Activated naive CD8-positive, alpha-beta T cell treated with anti-CD3 and anti-CD28 coated beads, Interleukin-2, amount 50 U/mL, for 24 hours (primary cell): ENCODE data around the gene SMAD4.

Experiments
- ATAC-seq: fragments of 150-1000 bp; cut with Tn5 transposase; one replicate; pipeline ENCODE4 v1.10.0; 2021
- DNase-seq: peaks from one replicate; pipeline ENCODE4 v3.0.0; 2021
- H3K27ac Mint-ChIP-seq: one replicate; pipeline ENCODE4 v1.8.0; 2021; ENCODE audit warnings: mild to moderate bottlenecking, mixed read lengths
- H3K27me3 Mint-ChIP-seq: one replicate; pipeline ENCODE4 v1.8.0; 2021; ENCODE audit warnings: mixed read lengths
- H3K36me3 Mint-ChIP-seq: one replicate; pipeline ENCODE4 v1.8.0; 2021; ENCODE audit warnings: low read depth, mixed read lengths
- H3K4me1 Mint-ChIP-seq: one replicate; pipeline ENCODE4 v1.8.0; 2021; ENCODE audit warnings: mixed read lengths
- H3K4me3 Mint-ChIP-seq: one replicate; pipeline ENCODE4 v1.8.0; 2021; ENCODE audit warnings: mild to moderate bottlenecking, moderate library complexity, mixed read lengths
- H3K9me3 Mint-ChIP-seq: one replicate; pipeline ENCODE4 v1.8.0; 2021; ENCODE audit warnings: mixed read lengths

SMAD4 gene

DNA sequence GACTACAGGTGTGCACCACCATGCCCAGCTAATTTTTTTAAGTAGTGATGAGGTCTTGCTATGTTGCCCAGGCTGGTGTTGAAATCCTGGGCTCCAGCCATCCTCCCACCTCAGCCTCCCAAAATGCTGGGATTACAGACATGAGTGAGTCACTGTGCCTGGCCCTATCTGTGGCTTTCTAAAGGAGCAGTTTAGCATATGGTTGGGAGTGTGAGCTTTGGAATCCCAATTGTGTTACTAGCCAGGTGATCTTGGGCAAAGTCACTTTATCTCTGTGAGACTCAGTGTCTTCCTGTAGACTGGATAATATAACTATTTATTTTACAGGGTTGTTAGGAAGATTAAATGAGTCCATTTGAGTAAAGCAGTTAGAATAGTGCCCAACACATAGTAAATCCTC lies 19.8 kb upstream of the SMAD4 start:
- Mint-ChIP-seq H3K36me3 (peaks cover 2% of the 10 kb centered on the region), H3K9me3 (no peaks in the 10 kb centered on the region), H3K4me1 (no peaks in the 10 kb centered on the region), H3K27me3 (no peaks in the 10 kb centered on the region), H3K27ac (no peak overlapping the region), H3K4me3 (no peak overlapping the region)
- DNase-seq (no peak), ATAC-seq (no peak)

DNA sequence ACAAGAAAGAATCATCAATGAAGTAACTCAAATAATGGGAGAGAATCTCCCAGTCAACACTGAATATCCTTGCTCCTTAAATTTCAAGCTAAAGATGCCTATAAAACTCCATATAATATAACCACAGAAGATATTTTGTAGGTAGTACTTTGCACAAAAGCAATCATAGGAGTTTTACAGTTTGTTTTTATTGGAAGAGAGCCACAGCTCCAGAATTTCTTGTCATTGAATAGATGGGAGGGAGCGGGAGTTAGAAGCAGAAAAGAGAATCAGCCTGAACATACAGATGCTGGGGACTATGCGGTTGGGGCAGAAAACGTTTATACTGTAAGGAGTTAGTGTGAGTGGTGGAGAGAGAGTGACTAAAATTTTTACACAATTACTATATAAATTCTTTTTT lies 18.3 kb upstream of the SMAD4 start:
- Mint-ChIP-seq H3K9me3 (no peaks in the 10 kb centered on the region), H3K36me3 (peaks cover 2% of the 10 kb centered on the region), H3K4me3 (no peak overlapping the region), H3K4me1 (no peaks in the 10 kb centered on the region), H3K27me3 (no peaks in the 10 kb centered on the region), H3K27ac (no peak overlapping the region)
- no peak for DNase-seq
- ATAC-seq, result no peak

DNA sequence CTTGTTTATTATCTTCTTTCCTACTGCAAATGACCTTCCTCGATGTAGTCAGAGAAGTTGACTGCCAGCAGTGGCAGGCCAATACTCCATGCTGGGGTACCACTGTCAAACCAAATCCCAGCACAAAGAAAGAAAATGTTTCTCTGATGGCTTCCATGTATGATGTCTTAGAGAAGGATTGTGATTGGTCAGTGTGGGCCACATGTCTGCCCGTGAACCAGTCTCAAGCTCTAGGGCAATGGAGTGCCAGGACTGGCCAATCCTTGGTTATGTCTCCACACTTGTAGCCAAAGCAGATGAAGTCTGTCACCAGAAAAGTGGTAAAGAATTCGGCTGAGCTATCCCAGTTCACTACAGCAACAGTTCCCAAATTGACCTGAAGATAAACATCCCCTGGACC lies 17.6 kb upstream of the SMAD4 start:
- no peaks in the 10 kb centered on the region for H3K4me1 Mint-ChIP-seq

DNA sequence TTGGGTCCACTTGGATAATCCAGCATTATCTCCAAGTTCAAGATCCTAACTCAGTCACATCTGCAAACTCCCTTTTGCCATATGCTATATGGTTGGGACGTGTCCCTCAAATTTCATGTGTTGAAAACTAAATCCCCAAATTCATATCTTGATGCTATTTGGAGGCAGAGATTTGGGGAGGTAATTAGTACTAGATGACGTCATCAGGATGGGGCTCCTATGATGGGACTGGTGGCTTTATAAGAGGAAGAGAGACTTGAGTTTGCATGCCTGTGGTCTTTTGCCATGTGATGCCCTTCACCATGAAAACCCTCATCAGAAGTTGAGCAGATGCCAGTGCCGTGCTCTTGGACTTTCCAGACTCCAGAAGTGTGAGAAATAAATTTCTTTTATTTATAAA lies 16.8 kb upstream of the SMAD4 start:
- H3K36me3 Mint-ChIP-seq, result peaks cover 2% of the 10 kb centered on the region
- DNase-seq, result no peak
- H3K4me3 Mint-ChIP-seq, result no peak overlapping the region
- H3K27ac Mint-ChIP-seq, result no peak overlapping the region
- no peaks in the 10 kb centered on the region for H3K9me3 Mint-ChIP-seq
- H3K27me3 Mint-ChIP-seq, result no peaks in the 10 kb centered on the region
- H3K4me1 Mint-ChIP-seq, result no peaks in the 10 kb centered on the region
- ATAC-seq, result no peak

More for the DNA sequence above, 17.6 kb upstream of the SMAD4 start:
- DNase-seq, result no peak
- no peak overlapping the region for H3K27ac Mint-ChIP-seq
- H3K9me3 Mint-ChIP-seq, result no peaks in the 10 kb centered on the region
- no peaks in the 10 kb centered on the region for H3K27me3 Mint-ChIP-seq
- H3K4me3 Mint-ChIP-seq, result no peak overlapping the region
- no peak for ATAC-seq
- H3K36me3 Mint-ChIP-seq, result peaks cover 2% of the 10 kb centered on the region

DNA sequence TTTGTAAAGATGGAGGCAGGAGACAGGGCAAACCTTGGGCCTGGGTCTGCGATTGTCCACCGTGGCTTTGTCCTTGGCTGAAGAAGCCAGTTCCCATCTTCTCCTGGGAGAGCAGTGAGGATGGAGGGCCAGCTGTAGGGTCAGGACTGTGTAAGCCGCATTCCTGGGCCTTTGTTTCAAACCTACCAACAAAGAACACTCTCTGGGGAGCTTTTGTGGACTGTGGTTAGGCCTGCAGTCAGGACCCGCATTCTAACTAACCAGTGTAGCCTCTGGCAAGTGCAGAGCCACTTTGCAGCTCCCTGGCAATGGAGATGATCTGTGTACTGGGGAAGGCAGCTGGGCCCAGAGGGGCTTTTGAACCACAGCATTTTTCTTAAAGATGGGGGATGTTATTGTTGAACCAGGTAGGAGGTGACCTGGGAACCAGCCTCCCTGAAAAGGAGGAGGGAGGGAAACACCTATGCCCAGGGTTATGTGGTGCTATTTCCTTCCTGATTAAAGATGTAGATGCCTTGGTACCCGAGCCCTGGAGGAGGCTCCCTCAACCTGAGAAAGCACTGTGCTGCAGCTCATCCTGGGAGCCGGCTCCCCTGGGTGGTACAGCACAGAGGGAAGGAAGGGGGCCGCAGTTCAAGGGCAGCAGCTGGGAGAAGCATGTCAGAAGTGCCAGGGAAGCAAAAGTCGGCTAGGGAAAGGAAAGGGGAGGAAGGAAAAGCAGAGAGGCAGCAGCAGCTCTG lies 12.7 kb upstream of the SMAD4 start:
- no peaks in the 10 kb centered on the region for H3K27me3 Mint-ChIP-seq
- peaks cover 4% of the 10 kb centered on the region for H3K36me3 Mint-ChIP-seq
- no peak overlapping the region for H3K4me3 Mint-ChIP-seq
- no peak overlapping the region for H3K27ac Mint-ChIP-seq
- DNase-seq (no peak), ATAC-seq (no peak)
- no peaks in the 10 kb centered on the region for H3K4me1 Mint-ChIP-seq
- no peaks in the 10 kb centered on the region for H3K9me3 Mint-ChIP-seq

DNA sequence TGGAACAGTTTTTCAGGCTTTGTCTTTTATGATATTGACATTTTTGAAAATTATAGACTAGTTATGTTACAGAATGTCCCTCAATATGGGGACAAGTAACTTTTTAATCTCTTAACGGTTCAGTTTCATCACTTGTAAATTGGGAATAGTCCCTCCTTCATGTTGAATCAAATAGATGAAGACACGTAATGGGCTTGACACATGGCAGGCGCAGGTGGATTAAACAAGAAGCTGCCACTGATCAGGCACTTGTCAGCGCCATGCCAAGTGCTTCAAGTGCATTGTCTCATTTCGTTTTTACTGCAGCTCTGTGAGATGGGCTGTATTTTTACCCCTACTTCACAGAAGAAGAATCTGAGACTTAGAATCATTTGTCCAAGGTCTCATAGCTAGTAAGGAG lies 9.5 kb upstream of the SMAD4 start:
- no peak overlapping the region for H3K4me3 Mint-ChIP-seq
- peaks cover 7% of the 10 kb centered on the region for H3K36me3 Mint-ChIP-seq
- no peaks in the 10 kb centered on the region for H3K4me1 Mint-ChIP-seq
- no peaks in the 10 kb centered on the region for H3K27me3 Mint-ChIP-seq
- no peak for DNase-seq
- H3K27ac Mint-ChIP-seq, result no peak overlapping the region
- ATAC-seq, result no peak
- H3K9me3 Mint-ChIP-seq, result peaks cover 5% of the 10 kb centered on the region

DNA sequence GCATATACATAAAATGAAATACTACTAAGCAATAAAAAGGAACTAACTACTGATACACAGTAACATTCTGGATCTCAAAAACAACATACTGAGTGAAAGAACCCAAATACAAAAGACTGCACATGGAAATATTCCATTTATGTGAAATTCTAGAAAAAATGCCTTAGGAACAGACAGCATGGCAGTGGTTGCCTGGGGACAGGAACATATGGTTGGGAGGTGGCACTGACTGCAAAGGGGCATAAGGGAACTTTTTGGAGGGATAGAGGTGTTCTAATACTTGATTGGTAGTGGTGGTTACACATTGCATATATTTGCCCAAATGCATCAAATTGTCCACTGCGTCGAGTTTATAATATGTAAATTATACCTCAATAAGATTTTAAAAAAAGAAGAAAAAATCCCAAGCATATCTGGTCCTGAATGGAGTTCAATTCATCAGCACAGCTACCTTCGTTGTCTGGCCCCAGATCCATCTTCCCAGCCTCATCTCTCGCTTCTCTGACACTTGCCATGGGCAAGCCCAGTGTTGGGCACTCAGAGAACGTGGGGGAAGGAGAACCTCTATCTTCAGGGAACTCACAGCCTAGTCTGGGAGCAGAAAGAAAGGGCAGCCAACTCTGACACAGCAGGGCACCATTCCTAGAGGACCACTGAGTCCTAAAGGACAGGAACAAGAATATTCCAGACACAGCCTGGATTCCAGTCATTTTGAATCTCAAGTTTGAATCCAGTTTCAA lies 8.6 kb upstream of the SMAD4 start:
- Mint-ChIP-seq H3K9me3 (peaks cover 5% of the 10 kb centered on the region), H3K4me1 (no peaks in the 10 kb centered on the region), H3K27ac (no peak overlapping the region), H3K27me3 (no peaks in the 10 kb centered on the region), H3K36me3 (peaks cover 7% of the 10 kb centered on the region), H3K4me3 (no peak overlapping the region)
- DNase-seq, result no peak
- no peak for ATAC-seq

DNA sequence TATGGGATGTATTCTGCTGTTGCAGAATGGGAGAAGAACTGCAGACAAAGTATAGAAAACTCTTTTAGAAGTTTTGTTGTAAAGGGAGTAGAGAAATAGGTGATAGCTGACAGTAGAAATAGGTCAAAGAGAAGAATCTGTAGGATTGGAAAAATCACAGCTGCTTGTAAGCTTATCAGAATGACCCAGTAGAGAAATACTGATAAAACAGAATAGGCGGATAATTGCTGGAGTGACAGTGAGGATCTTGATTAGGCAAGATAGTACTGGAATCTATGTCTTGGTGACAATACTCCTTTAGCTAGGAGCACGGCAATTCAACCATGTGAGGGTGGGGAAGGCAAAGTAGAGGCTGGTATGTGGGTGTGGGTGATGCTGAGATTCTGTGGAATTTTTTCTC lies 4.5 kb upstream of the SMAD4 start:
- H3K27me3 Mint-ChIP-seq, result no peaks in the 10 kb centered on the region
- no peak for ATAC-seq
- H3K4me1 Mint-ChIP-seq, result peaks cover 29% of the 10 kb centered on the region
- H3K9me3 Mint-ChIP-seq, result peaks cover 5% of the 10 kb centered on the region
- peaks cover 5% of the 10 kb centered on the region for H3K36me3 Mint-ChIP-seq
- no peak for DNase-seq
- no peak overlapping the region for H3K4me3 Mint-ChIP-seq
- H3K27ac Mint-ChIP-seq, result no peak overlapping the region

DNA sequence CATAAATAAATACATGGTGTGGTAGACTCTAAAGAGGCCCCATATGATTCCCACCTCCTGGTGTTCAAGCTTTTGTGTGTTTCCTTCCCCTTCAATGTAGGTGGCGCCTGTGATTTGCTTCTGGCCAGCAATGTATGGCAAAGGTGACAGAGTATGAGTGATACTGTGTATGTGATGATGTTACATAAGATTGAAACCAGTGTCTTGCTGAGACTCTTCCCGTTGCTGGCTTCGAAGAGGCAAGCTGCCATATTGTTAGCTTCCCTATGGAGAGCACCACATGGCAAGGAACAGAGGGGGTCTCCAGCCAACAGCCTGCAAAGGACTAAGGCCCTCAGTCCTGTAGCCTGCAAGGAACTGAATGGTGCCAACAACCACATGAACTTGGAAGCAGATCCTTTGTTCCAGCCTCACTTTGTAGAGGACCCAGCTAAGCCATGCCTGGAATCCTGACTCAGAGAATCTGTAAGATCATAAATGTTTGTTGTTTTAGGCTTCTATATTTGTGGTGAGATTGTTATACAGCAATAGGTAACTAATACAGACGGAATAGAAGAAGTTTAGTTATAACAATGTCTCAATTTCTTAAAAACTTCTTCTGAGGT lies 1.7 kb upstream of the SMAD4 start:
- peaks cover 8% of the 10 kb centered on the region for H3K36me3 Mint-ChIP-seq
- H3K4me3 Mint-ChIP-seq, result peak overlapping the region; percentile 91
- H3K9me3 Mint-ChIP-seq, result peaks cover 5% of the 10 kb centered on the region
- H3K4me1 Mint-ChIP-seq, result peaks cover 51% of the 10 kb centered on the region
- H3K27ac Mint-ChIP-seq, result no peak overlapping the region
- ATAC-seq, result no peak
- no peaks in the 10 kb centered on the region for H3K27me3 Mint-ChIP-seq
- DNase-seq, result no peak

DNA sequence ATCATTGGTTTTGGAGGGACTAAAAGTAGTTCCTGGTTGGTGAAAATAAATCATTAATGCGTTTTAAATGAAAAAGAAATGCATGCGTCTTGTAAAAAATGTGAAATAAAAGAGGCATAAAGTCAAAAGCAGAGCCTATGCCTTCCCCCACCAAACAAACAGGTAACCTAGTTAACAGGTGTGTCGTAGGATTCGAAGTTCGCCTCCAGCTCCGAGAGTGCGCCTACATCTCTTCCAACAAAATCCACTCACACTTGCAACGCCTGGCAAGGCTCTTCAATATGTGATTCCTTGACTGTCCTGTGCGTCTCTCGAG lies 677 bp upstream of the SMAD4 start:
- peak overlapping the region; percentile 95 for H3K27ac Mint-ChIP-seq
- ATAC-seq, result no peak
- H3K9me3 Mint-ChIP-seq, result no peaks in the 10 kb centered on the region
- no peaks in the 10 kb centered on the region for H3K27me3 Mint-ChIP-seq
- DNase-seq, result no peak
- H3K4me1 Mint-ChIP-seq, result peaks cover 56% of the 10 kb centered on the region
- H3K4me3 Mint-ChIP-seq, result peak overlapping the region; percentile 91
- peaks cover 8% of the 10 kb centered on the region for H3K36me3 Mint-ChIP-seq

DNA sequence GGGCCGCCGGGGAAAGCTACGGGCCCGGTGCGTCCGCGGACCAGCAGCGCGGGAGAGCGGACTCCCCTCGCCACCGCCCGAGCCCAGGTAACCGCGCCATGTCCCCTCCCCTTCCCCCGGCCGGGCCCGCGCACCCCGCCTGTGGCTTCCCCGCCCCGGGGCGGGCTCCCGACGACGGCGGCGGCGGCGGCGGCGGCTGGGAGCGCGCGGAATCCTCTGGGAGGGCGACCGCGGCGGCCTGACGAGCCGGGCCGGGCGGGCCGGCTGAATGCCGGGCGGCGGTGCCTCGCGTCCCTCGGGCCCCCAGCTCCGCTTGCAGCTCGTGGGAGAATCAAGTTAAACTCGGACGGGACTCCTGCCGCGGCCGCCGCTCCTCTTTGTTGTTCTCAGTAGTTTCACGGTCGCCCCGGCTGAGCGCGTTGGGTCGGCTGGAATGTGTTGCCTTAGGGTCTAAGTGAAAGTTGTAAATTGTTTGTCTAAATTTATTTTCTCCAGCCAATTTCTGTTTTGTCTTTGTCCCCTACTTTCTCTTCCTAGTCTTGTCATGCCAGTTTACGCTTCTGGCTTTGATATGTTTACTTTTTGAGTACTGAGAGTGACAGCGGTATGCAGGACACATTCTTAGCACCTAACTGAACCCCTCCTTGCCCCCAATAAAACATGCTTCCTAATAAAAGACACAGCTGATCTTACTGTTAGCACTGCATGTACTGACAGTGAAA lies 685 bp downstream of the SMAD4 start:
- ATAC-seq (peak; percentile 63), DNase-seq (peak; percentile 70)
- Mint-ChIP-seq H3K9me3 (no peaks in the 10 kb centered on the region), H3K27me3 (no peaks in the 10 kb centered on the region), H3K4me3 (peak overlapping the region; percentile 94), H3K27ac (peak overlapping the region; percentile 89), H3K36me3 (peaks cover 12% of the 10 kb centered on the region), H3K4me1 (peaks cover 68% of the 10 kb centered on the region)

DNA sequence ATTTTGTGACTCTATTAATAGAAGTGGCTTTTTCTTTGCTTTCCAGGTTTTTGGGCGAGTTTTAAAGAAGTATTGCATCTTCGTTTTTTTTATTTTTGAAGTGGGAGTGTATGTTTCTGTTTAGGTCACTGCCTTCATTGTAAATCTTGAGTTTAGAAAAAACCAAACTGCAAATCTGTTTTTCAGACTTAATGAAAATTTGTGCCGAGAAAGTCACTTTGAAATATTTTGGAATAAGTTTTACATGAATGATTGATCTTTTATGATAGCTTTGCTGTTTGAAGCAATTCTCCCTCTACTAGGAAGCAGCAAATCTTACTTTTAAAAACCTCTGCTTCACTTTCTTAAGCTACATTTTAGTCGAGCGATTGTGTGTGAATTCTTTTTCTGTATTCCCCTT lies 2.2 kb downstream of the SMAD4 start:
- no peak for ATAC-seq
- no peaks in the 10 kb centered on the region for H3K9me3 Mint-ChIP-seq
- no peaks in the 10 kb centered on the region for H3K27me3 Mint-ChIP-seq

DNA sequence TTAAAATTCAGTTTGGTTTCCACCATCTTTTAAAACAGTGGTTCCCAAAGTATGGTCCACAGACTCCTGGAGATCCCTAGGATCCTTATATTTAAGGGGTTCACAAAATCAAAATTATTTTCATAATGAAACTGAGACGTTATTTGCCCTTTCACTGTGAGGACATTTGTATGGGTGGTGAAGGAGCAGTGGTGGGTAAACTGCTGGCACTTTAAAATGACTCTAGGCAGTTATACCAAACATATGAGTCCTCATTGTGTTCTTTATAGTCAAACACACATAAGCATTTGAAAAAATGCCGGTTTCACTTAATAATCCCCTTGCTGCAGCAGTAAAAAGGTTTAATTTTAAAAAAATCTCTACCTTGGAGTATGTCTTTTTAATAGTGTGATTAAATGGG lies 7.2 kb downstream of the SMAD4 start:
- H3K4me3 Mint-ChIP-seq, result no peak overlapping the region
- peaks cover 85% of the 10 kb centered on the region for H3K4me1 Mint-ChIP-seq
- ATAC-seq, result peak; percentile 52
- H3K36me3 Mint-ChIP-seq, result peaks cover 8% of the 10 kb centered on the region
- DNase-seq, result no peak
- no peaks in the 10 kb centered on the region for H3K27me3 Mint-ChIP-seq
- no peaks in the 10 kb centered on the region for H3K9me3 Mint-ChIP-seq
- no peak overlapping the region for H3K27ac Mint-ChIP-seq

More for the DNA sequence above, 2.2 kb downstream of the SMAD4 start:
- DNase-seq, result no peak
- H3K4me3 Mint-ChIP-seq, result peak overlapping the region; percentile 94
- peaks cover 80% of the 10 kb centered on the region for H3K4me1 Mint-ChIP-seq
- peaks cover 12% of the 10 kb centered on the region for H3K36me3 Mint-ChIP-seq
- H3K27ac Mint-ChIP-seq, result no peak overlapping the region

DNA sequence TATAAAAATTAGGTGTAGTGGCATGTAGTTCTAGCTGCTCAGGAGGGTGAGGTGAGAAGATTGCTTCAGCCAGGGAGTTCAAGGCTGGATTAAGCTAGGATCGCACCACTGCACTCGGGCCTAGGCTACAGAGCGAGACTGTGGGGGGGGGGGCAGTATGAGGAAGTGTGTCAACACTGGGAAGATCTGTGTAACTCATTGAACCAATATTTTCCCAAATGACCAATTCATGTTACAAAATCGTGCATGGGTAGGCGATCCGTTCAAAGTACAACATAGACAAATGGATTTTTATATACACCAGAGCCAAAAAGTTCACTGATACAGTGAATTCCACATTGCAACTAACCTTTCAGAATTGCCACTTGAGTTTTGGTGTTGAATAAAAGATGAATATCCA lies 8.1 kb downstream of the SMAD4 start:
- DNase-seq (no peak), ATAC-seq (no peak)
- peaks cover 8% of the 10 kb centered on the region for H3K36me3 Mint-ChIP-seq
- H3K27ac Mint-ChIP-seq, result peak overlapping the region; percentile 49
- H3K27me3 Mint-ChIP-seq, result no peaks in the 10 kb centered on the region
- H3K4me3 Mint-ChIP-seq, result no peak overlapping the region
- peaks cover 86% of the 10 kb centered on the region for H3K4me1 Mint-ChIP-seq
- no peaks in the 10 kb centered on the region for H3K9me3 Mint-ChIP-seq
